Measurements from ENCODE around the gene FAM170B. TPM values are rescaled to one million over a fixed set of nuclear protein-coding genes. Genes with fewer than 3 reads are reported as not detected.

Gene FAM170B
- total RNA-seq, 2 donors from 2014 or later: not detected

- Mint-ChIP-seq H3K27me3 (ENCODE audit: insufficient read depth) (peaks cover 14% of the 10 kb centered on the region), H3K36me3 (ENCODE audit: low read depth) (no peaks in the 10 kb centered on the region), H3K9me3 (peaks cover 3% of the 10 kb centered on the region), H3K27ac (no peak overlapping the region), H3K4me3 (no peak overlapping the region), H3K4me1 (peaks cover 12% of the 10 kb centered on the region)
- no peaks in the 10 kb centered on the region for H3K36me3 ChIP-seq (ENCODE audit: control insufficient read depth, insufficient read depth, low read length)
- DNase-seq: no peak
- peaks cover 33% of the 10 kb centered on the region for H3K27me3 ChIP-seq (ENCODE audit: control insufficient read depth, insufficient read depth, low read length, poor library complexity, severe bottlenecking)
- H3K27ac ChIP-seq (ENCODE audit: low read depth, low read length): no peak overlapping the region
- no peak overlapping the region for H3K9ac ChIP-seq (ENCODE audit: extremely low read depth, low read length, poor library complexity, severe bottlenecking)
- TF ChIP-seq CTCF (conservative IDR thresholded peaks at IDR 0.05): no peak
- H3K9me3 ChIP-seq (ENCODE audit: control insufficient read depth, low read length): no peaks in the 10 kb centered on the region
- no peak overlapping the region for H3K4me3 ChIP-seq (ENCODE audit: low read length)
- 80 to 88% methylated on average over 3 of the region's 3 CpGs for WGBS, 2 experiments (ENCODE audit: insufficient coverage in 1 of 2, insufficient read length in 1 of 2)
- no peaks in the 10 kb centered on the region for H3K4me1 ChIP-seq (ENCODE audit: control insufficient read depth, insufficient read depth, low read length)
These were observed 12.9 kb downstream of the FAM170B start for GRCh38 chr10:49120911-49121310.

GRCh38 chr10:49119746-49120145 lies 14.1 kb downstream of the FAM170B start:
- no peak overlapping the region for H3K4me3 Mint-ChIP-seq
- TF ChIP-seq CTCF (conservative IDR thresholded peaks at IDR 0.05): no peak
- H3K27ac Mint-ChIP-seq: no peak overlapping the region
- Histone ChIP-seq H3K4me3 (ENCODE audit: low read length) (no peak overlapping the region), H3K27ac (ENCODE audit: low read depth, low read length) (no peak overlapping the region), H3K9ac (ENCODE audit: extremely low read depth, low read length, poor library complexity, severe bottlenecking) (no peak overlapping the region), H3K9me3 (ENCODE audit: control insufficient read depth, low read length) (no peaks in the 10 kb centered on the region), H3K4me1 (ENCODE audit: control insufficient read depth, insufficient read depth, low read length) (no peaks in the 10 kb centered on the region), H3K36me3 (ENCODE audit: control insufficient read depth, insufficient read depth, low read length) (no peaks in the 10 kb centered on the region), H3K27me3 (ENCODE audit: control insufficient read depth, insufficient read depth, low read length, poor library complexity, severe bottlenecking) (peaks cover 37% of the 10 kb centered on the region)
- peaks cover 17% of the 10 kb centered on the region for H3K27me3 Mint-ChIP-seq (ENCODE audit: insufficient read depth)
- 28 to 56% methylated on average over 3 of the region's 3 CpGs for WGBS, 2 experiments (ENCODE audit: insufficient coverage in 1 of 2, insufficient read length in 1 of 2)
- DNase-seq: peak; percentile 51
- no peaks in the 10 kb centered on the region for H3K36me3 Mint-ChIP-seq (ENCODE audit: low read depth)
- peaks cover 3% of the 10 kb centered on the region for H3K9me3 Mint-ChIP-seq
- H3K4me1 Mint-ChIP-seq: peaks cover 12% of the 10 kb centered on the region

- DNase-seq: peak; percentile 53
- TF ChIP-seq CTCF (conservative IDR thresholded peaks at IDR 0.05): no peak
- Mint-ChIP-seq H3K4me1 (peaks cover 12% of the 10 kb centered on the region), H3K27ac (no peak overlapping the region), H3K27me3 (ENCODE audit: insufficient read depth) (peaks cover 29% of the 10 kb centered on the region), H3K9me3 (peaks cover 3% of the 10 kb centered on the region), H3K4me3 (no peak overlapping the region), H3K36me3 (ENCODE audit: low read depth) (no peaks in the 10 kb centered on the region)
- H3K9ac ChIP-seq (ENCODE audit: extremely low read depth, low read length, poor library complexity, severe bottlenecking): no peak overlapping the region
- no peak overlapping the region for H3K4me3 ChIP-seq (ENCODE audit: low read length)
- peaks cover 49% of the 10 kb centered on the region for H3K27me3 ChIP-seq (ENCODE audit: control insufficient read depth, insufficient read depth, low read length, poor library complexity, severe bottlenecking)
- no peaks in the 10 kb centered on the region for H3K9me3 ChIP-seq (ENCODE audit: control insufficient read depth, low read length)
- H3K4me1 ChIP-seq (ENCODE audit: control insufficient read depth, insufficient read depth, low read length): no peaks in the 10 kb centered on the region
- no peaks in the 10 kb centered on the region for H3K36me3 ChIP-seq (ENCODE audit: control insufficient read depth, insufficient read depth, low read length)
- no peak overlapping the region for H3K27ac ChIP-seq (ENCODE audit: low read depth, low read length)
- 56 to 80% methylated on average over 4 to 6 of the region's 6 CpGs for WGBS, 2 experiments (ENCODE audit: insufficient coverage in 1 of 2, insufficient read length in 1 of 2)
These were observed 15.3 kb downstream of the FAM170B start for GRCh38 chr10:49118430-49119074.
